Fibroblast of lung (primary cell): ENCODE data around the gene TAF10.

Experiments used
- EZH2 ChIP-seq: IDR thresholded peaks from 2 replicates; pipeline ENCODE4 v1.5.1; 2012; ENCODE audit warnings: low read length, control low read depth, mild to moderate bottlenecking; ENCODE audit errors: missing control alignments
- TF ChIP-seq, protein P1 (sequence below), 2 donors: IDR thresholded peaks in 1 of 2; conservative IDR thresholded peaks in 1 of 2; 1 replicate in 1 of 2; 2 replicates in 1 of 2; pipeline ENCODE4 v1.5.1; 2011 to 2012; ENCODE audit warnings: low read length in 2 of 2, control low read depth in 1 of 2, inconsistent platforms in 1 of 2, low read depth in 1 of 2, mild to moderate bottlenecking in 1 of 2

DNA sequence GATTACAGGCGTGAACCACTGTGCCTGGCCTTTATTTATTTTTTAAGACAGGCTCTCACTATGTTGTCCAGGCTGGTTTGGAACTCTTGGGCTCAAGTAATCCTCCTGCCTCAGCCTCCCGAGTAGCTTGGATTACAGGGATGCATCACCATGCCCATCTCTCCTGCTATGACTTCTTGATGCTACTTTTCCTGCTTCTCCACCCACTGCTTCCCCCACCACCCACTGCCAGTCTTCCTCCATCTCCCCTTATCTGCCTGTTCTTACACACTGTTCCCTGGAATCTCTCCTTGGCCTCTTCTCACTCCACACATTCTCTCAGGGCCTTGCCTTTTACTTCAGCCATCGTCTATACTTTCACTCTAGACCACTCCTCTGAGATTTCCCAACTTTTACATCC lies 24.5 kb upstream of the TAF10 start:
- TF ChIP-seq, protein P1, sequence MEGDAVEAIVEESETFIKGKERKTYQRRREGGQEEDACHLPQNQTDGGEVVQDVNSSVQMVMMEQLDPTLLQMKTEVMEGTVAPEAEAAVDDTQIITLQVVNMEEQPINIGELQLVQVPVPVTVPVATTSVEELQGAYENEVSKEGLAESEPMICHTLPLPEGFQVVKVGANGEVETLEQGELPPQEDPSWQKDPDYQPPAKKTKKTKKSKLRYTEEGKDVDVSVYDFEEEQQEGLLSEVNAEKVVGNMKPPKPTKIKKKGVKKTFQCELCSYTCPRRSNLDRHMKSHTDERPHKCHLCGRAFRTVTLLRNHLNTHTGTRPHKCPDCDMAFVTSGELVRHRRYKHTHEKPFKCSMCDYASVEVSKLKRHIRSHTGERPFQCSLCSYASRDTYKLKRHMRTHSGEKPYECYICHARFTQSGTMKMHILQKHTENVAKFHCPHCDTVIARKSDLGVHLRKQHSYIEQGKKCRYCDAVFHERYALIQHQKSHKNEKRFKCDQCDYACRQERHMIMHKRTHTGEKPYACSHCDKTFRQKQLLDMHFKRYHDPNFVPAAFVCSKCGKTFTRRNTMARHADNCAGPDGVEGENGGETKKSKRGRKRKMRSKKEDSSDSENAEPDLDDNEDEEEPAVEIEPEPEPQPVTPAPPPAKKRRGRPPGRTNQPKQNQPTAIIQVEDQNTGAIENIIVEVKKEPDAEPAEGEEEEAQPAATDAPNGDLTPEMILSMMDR (conservative IDR thresholded peaks at IDR 0.05 in 1 of 2, IDR thresholded peaks at IDR 0.05 in 1 of 2; ENCODE audit: low read depth in 1 of 2, low read length in 2 of 2) = no peak
- no peak for TF ChIP-seq EZH2
